GM12878 (cell line): ENCODE data around the gene MSH6.
"Not testable (repeated sequence)": the region's sequence is repeated elsewhere in the genome, so short reads cannot be mapped to it uniquely, and the experiment has no call there.

Experiments used
- BACH1 ChIP-seq: fragments of 450-650 bp; IDR thresholded peaks from 2 replicates; pipeline ENCODE4 v1.6.1; 2017; ENCODE audit warnings: mild to moderate bottlenecking, borderline replicate concordance
- POLR2AphosphoS5 ChIP-seq: IDR thresholded peaks from 2 replicates; pipeline ENCODE4 v1.6.1; 2011; ENCODE audit warnings: mild to moderate bottlenecking, low read length, inconsistent platforms

GRCh38 chr2:47853067-47853777 is 70.3 kb downstream of the MSH6 start:
- TF ChIP-seq POLR2AphosphoS5, BACH1: not testable (repeated sequence)
